ENCODE results near the gene FOXRED2. TPM values are rescaled to one million over a fixed set of nuclear protein-coding genes. Genes with fewer than 3 reads are reported as not detected.
A peak's percentile ranks its signal among the peaks of the same experiment; 100 is the strongest.

FOXRED2 gene
- polyA plus RNA-seq, 1 donor from 2014 or later, result 7.9 TPM

GRCh38 chr22:36510384-36510783, 3.5 kb upstream of the FOXRED2 start:
- no peak overlapping the region for H3K4me3 ChIP-seq (ENCODE audit: low read length)
- no peak overlapping the region for H3K9ac ChIP-seq (ENCODE audit: low read length)
- H3K27me3 ChIP-seq (ENCODE audit: insufficient read depth, low read depth, low read length), result no peaks in the 10 kb centered on the region
- no peak overlapping the region for H3K27ac ChIP-seq (ENCODE audit: low read length)
- H3K9me3 ChIP-seq (ENCODE audit: low read length), result no peaks in the 10 kb centered on the region
- H2AFZ ChIP-seq (ENCODE audit: low read depth, low read length), result no peak overlapping the region
- TF ChIP-seq POLR2AphosphoS5 (IDR thresholded peaks at IDR 0.05) (no peak), RAD21 (conservative IDR thresholded peaks at IDR 0.05) (no peak), EZH2 (IDR thresholded peaks at IDR 0.05; ENCODE audit: borderline replicate concordance, insufficient read depth, low read length, poor library complexity, severe bottlenecking) (no peak), EP300 (conservative IDR thresholded peaks at IDR 0.05; ENCODE audit: poor library complexity, severe bottlenecking) (no peak), CTCF (IDR thresholded peaks at IDR 0.05; ENCODE audit: poor library complexity, severe bottlenecking) (no peak), SMC3 (conservative IDR thresholded peaks at IDR 0.05; ENCODE audit: poor library complexity) (no peak), REST (IDR thresholded peaks at IDR 0.05; ENCODE audit: borderline replicate concordance) (no peak), TAF1 (IDR thresholded peaks at IDR 0.05; ENCODE audit: low read depth) (no peak), MXI1 (conservative IDR thresholded peaks at IDR 0.05; ENCODE audit: poor library complexity, severe bottlenecking) (no peak)
- no peaks in the 10 kb centered on the region for H3K9me2 ChIP-seq (ENCODE audit: insufficient read depth, low read length)
- H3K4me2 ChIP-seq (ENCODE audit: low read length), result no peak overlapping the region
- peaks cover 4% of the 10 kb centered on the region for H3K36me3 ChIP-seq (ENCODE audit: insufficient read depth, low read length)
- no peaks in the 10 kb centered on the region for H3F3A ChIP-seq (ENCODE audit: insufficient read depth, low read length, poor library complexity, severe bottlenecking)
- no peaks in the 10 kb centered on the region for H4K20me1 ChIP-seq (ENCODE audit: insufficient read depth)
- no peaks in the 10 kb centered on the region for H3K79me2 ChIP-seq (replicated peaks; ENCODE audit: insufficient read depth, low read length)

- no peaks in the 10 kb centered on the region for H3K27me3 ChIP-seq (ENCODE audit: insufficient read depth, low read depth, low read length)
- peaks cover 4% of the 10 kb centered on the region for H3K36me3 ChIP-seq (ENCODE audit: insufficient read depth, low read length)
- H3K9me3 ChIP-seq (ENCODE audit: low read length), result no peaks in the 10 kb centered on the region
- H3K27ac ChIP-seq (ENCODE audit: low read length), result peak overlapping the region; percentile 34
- H3K9me2 ChIP-seq (ENCODE audit: insufficient read depth, low read length), result no peaks in the 10 kb centered on the region
- H3K79me2 ChIP-seq (replicated peaks; ENCODE audit: insufficient read depth, low read length), result no peaks in the 10 kb centered on the region
- peak overlapping the region; percentile 68 for H3K4me3 ChIP-seq (ENCODE audit: low read length)
- TF ChIP-seq EP300 (conservative IDR thresholded peaks at IDR 0.05; ENCODE audit: poor library complexity, severe bottlenecking) (no peak), EZH2 (IDR thresholded peaks at IDR 0.05; ENCODE audit: borderline replicate concordance, insufficient read depth, low read length, poor library complexity, severe bottlenecking) (no peak), MXI1 (conservative IDR thresholded peaks at IDR 0.05; ENCODE audit: poor library complexity, severe bottlenecking) (no peak), CTCF (IDR thresholded peaks at IDR 0.05; ENCODE audit: poor library complexity, severe bottlenecking) (no peak), TAF1 (IDR thresholded peaks at IDR 0.05; ENCODE audit: low read depth) (no peak)
- H4K20me1 ChIP-seq (ENCODE audit: insufficient read depth), result no peaks in the 10 kb centered on the region
- peak overlapping the region; percentile 48 for H3K9ac ChIP-seq (ENCODE audit: low read length)
- peak overlapping the region; percentile 6 for H2AFZ ChIP-seq (ENCODE audit: low read depth, low read length)
- H3F3A ChIP-seq (ENCODE audit: insufficient read depth, low read length, poor library complexity, severe bottlenecking), result no peaks in the 10 kb centered on the region
- peak overlapping the region; percentile 68 for H3K4me2 ChIP-seq (ENCODE audit: low read length)
Measured at GRCh38 chr22:36507518-36508010, 724 bp upstream of the FOXRED2 start.

Measured in neural cell (in vitro differentiated cells).